ENCODE results near the gene RIN3.

The RIN3 gene

DNA sequence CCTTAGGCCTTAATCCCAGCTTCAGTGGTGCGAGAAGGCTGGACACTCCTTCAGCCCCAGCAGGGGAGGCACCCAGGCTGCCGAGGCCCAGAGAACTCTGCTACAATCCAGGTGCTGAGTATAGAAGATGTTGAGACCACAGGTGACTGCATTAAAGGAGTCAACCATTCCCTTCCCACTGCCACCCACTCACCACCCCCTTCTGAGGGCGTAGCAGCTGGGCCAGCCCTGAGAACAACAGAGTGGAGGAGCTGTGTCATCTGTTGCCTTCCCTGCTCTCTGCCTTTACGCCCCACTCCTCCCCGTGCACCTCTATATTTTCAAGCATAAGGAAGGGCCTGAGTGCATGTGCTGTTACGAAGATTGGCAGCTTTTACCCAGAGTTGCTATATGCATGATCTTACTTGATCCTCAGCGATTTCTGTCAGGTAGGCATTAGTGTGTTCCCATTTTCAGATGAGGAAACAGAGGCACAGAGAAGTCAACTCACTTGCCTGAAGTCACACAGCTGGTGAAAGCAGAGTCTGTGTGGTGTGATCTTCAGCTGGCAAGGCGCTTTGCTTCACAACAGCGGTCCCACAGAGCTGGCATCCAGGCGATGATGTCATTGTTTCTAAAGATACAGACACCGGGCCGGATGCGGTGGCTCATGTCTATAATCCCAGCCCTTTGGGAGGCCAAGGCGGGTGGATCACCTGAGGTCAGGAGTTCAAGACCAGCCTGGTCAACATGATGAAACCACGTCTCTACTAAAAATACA lies 46.7 kb downstream of the RIN3 start:
- Mint-ChIP-seq H3K4me1 (no peaks in the 10 kb centered on the region), H3K27me3 (ENCODE audit: low read depth, poor library complexity) (peaks cover 6% of the 10 kb centered on the region), H3K9me3 (no peaks in the 10 kb centered on the region), H3K4me3 (no peak overlapping the region), H3K27ac (no peak overlapping the region), H3K36me3 (ENCODE audit: low read depth) (no peaks in the 10 kb centered on the region)
- no peak for DNase-seq
- TF ChIP-seq, protein P1, sequence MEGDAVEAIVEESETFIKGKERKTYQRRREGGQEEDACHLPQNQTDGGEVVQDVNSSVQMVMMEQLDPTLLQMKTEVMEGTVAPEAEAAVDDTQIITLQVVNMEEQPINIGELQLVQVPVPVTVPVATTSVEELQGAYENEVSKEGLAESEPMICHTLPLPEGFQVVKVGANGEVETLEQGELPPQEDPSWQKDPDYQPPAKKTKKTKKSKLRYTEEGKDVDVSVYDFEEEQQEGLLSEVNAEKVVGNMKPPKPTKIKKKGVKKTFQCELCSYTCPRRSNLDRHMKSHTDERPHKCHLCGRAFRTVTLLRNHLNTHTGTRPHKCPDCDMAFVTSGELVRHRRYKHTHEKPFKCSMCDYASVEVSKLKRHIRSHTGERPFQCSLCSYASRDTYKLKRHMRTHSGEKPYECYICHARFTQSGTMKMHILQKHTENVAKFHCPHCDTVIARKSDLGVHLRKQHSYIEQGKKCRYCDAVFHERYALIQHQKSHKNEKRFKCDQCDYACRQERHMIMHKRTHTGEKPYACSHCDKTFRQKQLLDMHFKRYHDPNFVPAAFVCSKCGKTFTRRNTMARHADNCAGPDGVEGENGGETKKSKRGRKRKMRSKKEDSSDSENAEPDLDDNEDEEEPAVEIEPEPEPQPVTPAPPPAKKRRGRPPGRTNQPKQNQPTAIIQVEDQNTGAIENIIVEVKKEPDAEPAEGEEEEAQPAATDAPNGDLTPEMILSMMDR (IDR thresholded peaks at IDR 0.05) = no peak

DNA sequence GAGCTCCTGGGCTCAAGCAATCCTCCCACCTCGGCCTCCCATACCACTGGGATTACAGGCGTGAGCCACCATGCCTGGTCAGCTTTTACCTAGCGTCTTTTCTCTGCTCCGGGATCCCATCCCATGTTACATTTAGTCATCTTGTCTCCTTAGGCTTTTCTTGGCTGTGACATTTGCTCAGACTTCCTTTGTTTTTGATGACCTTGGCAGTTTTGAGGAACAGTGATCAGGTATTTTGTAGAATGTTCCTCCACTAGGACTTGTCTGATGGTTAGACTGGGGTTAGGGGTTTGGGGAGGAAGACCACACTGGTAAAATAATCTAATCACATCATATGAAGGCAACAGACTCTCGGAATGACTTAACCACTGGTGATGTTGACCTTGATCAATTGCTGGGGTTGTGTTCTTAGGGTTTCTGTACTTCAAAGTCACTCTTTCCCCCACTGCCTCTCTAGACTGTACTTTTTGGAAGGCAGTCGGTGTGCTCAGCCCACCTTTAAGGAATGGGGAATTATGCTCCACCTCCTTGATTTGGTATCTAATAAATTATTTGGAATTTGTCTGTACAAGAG lies 48.4 kb downstream of the RIN3 start:
- DNase-seq = no peak
- Mint-ChIP-seq H3K36me3 (ENCODE audit: low read depth) (no peaks in the 10 kb centered on the region), H3K27ac (no peak overlapping the region), H3K4me1 (no peaks in the 10 kb centered on the region), H3K4me3 (no peak overlapping the region), H3K9me3 (peaks cover 1% of the 10 kb centered on the region), H3K27me3 (ENCODE audit: low read depth, poor library complexity) (peaks cover 6% of the 10 kb centered on the region)
- TF ChIP-seq, protein P1 (IDR thresholded peaks at IDR 0.05) = no peak

DNA sequence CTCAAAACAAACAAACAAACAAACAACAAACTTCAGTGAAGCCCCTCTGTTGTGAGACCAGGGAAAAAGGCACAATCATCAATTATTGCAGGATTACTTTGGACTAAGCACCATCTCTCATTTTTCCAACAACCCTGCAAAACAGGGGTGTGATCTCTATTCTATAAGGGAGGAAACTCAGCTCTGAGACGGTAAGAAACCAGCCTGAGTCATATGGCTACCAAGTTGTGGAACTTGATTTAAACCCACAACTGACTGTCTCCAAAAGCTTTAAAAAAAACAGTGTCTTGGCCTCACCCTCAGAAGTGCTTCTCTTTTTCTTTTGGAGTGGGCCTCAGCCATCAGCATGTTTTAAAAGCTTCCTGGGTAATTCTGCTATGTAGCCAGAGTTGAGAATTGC lies 49.8 kb downstream of the RIN3 start:
- Mint-ChIP-seq H3K27me3 (ENCODE audit: low read depth, poor library complexity) (peaks cover 6% of the 10 kb centered on the region), H3K4me1 (no peaks in the 10 kb centered on the region), H3K9me3 (peaks cover 9% of the 10 kb centered on the region), H3K27ac (no peak overlapping the region), H3K36me3 (ENCODE audit: low read depth) (peaks cover 4% of the 10 kb centered on the region), H3K4me3 (no peak overlapping the region)
- TF ChIP-seq, protein P1 (IDR thresholded peaks at IDR 0.05) = no peak
- DNase-seq = no peak

DNA sequence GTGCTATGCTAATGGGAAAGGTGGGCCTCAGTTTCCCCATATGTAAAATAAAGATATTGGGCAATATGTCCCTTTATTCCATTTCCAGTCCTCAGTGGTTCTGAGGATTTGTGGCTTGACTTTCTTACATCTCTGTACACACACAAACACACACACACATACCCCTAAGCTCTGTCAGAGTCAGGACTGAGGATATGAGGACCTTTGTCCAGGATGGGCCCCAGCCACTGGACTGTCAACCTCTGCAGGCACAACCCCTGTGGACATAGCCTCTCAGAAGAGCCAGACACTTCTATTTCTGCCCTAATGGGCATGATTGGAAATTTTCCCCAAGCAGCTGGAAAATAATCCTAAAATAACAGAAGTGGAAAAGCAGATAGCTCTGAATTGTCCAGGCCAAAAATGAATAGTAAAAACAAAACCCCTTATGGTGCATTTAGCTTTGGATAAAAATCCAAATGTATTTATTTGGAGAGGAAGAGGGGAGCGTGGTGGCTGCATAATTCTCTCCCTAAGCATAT lies 50.2 kb downstream of the RIN3 start:
- peaks cover 4% of the 10 kb centered on the region for H3K36me3 Mint-ChIP-seq (ENCODE audit: low read depth)
- TF ChIP-seq, protein P1 (IDR thresholded peaks at IDR 0.05) = no peak
- H3K4me1 Mint-ChIP-seq = no peaks in the 10 kb centered on the region
- H3K27me3 Mint-ChIP-seq (ENCODE audit: low read depth, poor library complexity) = peaks cover 6% of the 10 kb centered on the region
- H3K4me3 Mint-ChIP-seq = no peak overlapping the region
- H3K27ac Mint-ChIP-seq = no peak overlapping the region
- H3K9me3 Mint-ChIP-seq = peaks cover 9% of the 10 kb centered on the region
- DNase-seq = no peak

DNA sequence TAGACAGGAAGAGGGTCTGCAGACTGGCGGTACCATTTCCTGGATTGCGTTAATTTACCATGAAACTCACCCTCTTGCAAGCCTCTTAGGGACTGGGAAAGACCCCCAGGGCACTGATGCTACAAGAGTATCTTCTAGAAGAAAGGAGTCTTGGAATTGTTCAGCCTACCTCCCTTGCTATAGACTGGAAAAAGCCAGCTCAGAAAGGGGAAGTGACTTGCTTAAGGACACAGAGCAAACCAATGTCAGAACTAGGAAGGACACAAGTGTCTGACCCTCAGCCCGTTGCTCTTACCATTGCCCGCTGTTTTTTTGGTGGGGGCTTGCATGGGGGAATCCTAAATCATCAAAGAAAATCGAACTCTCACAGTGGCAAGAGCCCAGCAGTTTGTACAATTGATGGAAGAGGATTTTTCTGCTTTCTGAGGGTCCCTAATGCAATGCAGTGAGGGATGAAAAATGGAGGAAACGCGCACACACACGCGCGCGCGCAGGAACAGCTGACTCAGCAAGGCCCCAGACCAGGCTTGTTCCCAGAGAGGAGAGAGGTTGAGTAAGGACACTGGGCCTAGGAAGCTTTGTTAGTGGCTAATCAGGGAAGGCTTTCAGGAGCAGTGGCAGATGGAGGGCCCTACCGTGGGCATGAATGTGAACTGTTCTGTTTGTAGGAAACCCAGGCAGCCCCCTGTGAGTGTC lies 50.9 kb downstream of the RIN3 start:
- DNase-seq = no peak
- Mint-ChIP-seq H3K4me1 (no peaks in the 10 kb centered on the region), H3K9me3 (peaks cover 9% of the 10 kb centered on the region), H3K4me3 (no peak overlapping the region), H3K27me3 (ENCODE audit: low read depth, poor library complexity) (peaks cover 6% of the 10 kb centered on the region), H3K27ac (no peak overlapping the region), H3K36me3 (ENCODE audit: low read depth) (peaks cover 4% of the 10 kb centered on the region)
- TF ChIP-seq, protein P1 (IDR thresholded peaks at IDR 0.05) = no peak
